ENCODE results near the gene NONO.
"Not testable (repeated sequence)": the region's sequence is repeated elsewhere in the genome, so short reads cannot be mapped to it uniquely, and the experiment has no call there.

Gene NONO

DNA sequence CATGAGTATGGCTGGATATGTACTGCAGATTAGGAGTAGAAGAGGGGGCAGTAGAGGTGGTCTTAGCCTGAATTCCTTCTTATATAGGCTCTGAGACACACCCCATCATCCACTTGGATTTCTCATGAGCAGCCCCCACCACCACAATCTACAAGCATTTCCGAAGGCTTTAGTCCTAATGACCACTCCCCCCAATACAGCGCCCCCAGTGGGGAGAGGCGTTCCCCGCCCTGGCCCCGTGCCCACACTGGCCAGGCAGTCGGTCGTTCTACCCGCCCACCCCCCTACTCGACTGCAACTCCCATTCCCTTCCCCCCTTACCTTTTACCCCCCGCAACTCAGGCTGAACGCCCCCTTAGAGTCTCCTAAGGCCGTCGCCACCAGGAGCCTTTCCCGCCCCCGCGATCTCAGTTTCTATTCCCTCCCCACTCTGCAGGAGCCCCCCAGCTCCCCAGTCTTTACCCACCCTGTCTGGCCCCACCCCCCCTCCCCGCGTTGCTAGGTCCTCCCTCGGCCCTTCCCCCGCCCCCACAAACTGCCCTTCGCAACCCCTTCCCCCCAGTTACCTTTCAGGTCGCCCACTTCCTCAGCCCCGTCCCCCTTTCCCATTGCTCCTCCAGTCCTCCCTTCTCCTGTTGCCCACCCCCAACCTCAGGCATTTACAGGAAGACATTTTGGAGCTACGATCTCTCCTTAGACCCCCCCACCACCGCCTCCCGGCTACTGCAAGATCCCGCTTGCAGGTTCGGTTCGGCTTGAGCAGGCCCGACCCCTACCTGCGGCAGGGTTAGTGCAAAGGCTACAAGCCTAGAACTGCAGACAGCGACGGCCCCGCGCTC, 30.0 kb upstream of the NONO start:
- TF ChIP-seq, protein P1, sequence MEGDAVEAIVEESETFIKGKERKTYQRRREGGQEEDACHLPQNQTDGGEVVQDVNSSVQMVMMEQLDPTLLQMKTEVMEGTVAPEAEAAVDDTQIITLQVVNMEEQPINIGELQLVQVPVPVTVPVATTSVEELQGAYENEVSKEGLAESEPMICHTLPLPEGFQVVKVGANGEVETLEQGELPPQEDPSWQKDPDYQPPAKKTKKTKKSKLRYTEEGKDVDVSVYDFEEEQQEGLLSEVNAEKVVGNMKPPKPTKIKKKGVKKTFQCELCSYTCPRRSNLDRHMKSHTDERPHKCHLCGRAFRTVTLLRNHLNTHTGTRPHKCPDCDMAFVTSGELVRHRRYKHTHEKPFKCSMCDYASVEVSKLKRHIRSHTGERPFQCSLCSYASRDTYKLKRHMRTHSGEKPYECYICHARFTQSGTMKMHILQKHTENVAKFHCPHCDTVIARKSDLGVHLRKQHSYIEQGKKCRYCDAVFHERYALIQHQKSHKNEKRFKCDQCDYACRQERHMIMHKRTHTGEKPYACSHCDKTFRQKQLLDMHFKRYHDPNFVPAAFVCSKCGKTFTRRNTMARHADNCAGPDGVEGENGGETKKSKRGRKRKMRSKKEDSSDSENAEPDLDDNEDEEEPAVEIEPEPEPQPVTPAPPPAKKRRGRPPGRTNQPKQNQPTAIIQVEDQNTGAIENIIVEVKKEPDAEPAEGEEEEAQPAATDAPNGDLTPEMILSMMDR (IDR thresholded peaks at IDR 0.05; ENCODE audit: insufficient read depth, low read length, poor library complexity, severe bottlenecking) = peak; percentile 57
- H3K27me3 ChIP-seq (replicated peaks; ENCODE audit: control insufficient read depth, insufficient read depth, low read length) = no peaks in the 10 kb centered on the region
- no peaks in the 10 kb centered on the region for H3K36me3 ChIP-seq (ENCODE audit: control insufficient read depth, insufficient read depth, low read length)
- peak overlapping the region; percentile 82 for H3K4me3 ChIP-seq (replicated peaks; ENCODE audit: low read depth, low read length)
- DNase-seq (ENCODE audit: extremely low read depth, insufficient read length) = peak; percentile 51

DNA sequence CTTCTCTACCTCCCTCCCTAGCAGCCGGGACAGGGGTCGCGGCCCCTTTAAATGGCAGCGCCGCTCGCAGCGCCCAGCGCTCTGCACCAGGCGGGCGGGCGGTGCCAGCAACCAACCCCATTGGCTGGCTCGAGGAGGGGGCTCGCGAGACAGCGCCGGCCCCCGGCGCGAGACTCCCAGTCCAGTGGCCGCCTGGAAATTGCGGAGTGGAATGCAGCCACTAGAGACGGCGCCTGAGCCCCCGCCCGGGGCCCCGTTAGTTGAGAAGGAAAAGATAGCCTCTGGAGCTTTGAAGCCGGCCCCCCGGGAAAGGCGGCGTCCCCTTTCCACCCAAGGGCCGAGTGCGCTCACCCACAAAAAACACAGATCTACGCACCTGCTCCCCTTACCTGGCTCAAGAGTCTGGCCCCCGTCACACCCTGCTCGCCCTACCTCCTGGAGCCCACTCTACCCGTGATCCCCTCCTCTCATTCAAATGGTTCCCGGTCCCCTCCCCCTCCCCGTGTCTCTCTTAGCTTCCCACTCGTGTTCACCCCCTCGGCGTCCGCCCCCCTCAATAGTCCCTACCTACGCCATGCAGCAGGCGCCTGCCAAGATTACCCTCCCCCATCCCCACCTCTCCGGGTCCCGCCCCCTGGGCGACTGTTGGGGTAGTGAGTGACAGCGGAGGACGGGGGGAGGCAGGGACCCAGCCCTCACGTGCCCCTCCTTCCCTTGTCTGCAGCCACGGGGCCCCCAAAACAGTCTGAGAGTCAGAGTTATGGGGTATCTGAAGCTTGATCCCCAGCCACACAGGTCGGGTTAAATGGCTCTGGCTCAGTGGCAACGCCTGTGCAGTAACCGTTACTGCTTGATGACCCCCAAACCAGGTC, 29.1 kb upstream of the NONO start, which contains the start of gene ZMYM3:
Gene ZMYM3, minus strand, starts transcription at position 49 of the 872 bp plus-strand sequence. CDS start 885 bp downstream, outside the sequence.
- Histone ChIP-seq H3K4me3 (replicated peaks; ENCODE audit: low read depth, low read length) (peak within 1 kb of the TSS; percentile 82), H3K36me3 (ENCODE audit: control insufficient read depth, insufficient read depth, low read length) (no peaks in the 10 kb centered on the region), H3K27me3 (replicated peaks; ENCODE audit: control insufficient read depth, insufficient read depth, low read length) (no peaks in the 10 kb centered on the region)
- TF ChIP-seq, protein P1 (IDR thresholded peaks at IDR 0.05; ENCODE audit: insufficient read depth, low read length, poor library complexity, severe bottlenecking) = no peak
- peak; percentile 89 for DNase-seq (ENCODE audit: extremely low read depth, insufficient read length)

DNA sequence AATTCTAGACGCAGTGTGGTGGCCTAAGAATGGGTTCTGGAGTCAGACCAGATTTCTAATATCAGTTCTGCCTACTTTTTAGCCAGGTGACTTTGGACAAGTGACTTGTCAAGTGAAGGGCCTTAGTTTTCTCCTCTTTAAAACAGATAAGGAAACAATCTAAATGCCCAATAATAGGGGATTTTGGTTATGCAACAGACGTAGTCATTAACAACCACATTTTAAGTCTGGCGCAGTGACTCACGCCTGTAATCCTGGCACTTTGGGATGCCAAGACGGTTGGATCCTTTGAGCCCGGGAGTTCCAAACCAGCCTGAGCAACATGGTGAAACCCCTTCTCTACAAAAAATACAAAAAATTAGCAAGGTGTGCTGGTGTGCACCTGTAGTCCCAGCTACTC, 27.4 kb upstream of the NONO start:
- DNase-seq (ENCODE audit: extremely low read depth, insufficient read length) = no peak
- TF ChIP-seq, protein P1 (IDR thresholded peaks at IDR 0.05; ENCODE audit: insufficient read depth, low read length, poor library complexity, severe bottlenecking) = no peak
- no peaks in the 10 kb centered on the region for H3K27me3 ChIP-seq (replicated peaks; ENCODE audit: control insufficient read depth, insufficient read depth, low read length)
- no peak overlapping the region for H3K4me3 ChIP-seq (replicated peaks; ENCODE audit: low read depth, low read length)
- H3K36me3 ChIP-seq (ENCODE audit: control insufficient read depth, insufficient read depth, low read length) = no peaks in the 10 kb centered on the region

DNA sequence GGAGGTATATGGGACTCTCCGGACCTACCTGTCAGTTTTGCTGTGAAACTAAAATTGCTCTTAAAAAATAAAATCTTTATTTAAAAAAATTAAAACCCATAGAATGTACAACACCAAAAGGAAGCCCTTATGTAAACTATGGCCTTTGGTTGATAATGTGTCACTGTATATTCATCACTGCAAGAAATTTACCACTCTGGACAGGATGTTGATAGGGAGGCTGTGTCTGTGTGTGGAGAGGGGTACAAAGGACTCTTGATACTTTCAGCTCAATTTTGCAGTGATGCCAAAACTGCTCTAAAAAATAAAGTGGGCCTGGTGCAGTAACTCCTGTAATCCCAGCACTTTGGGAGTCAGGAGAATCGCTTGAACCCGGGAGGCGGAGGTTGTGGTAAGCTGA, 26.6 kb upstream of the NONO start:
- no peaks in the 10 kb centered on the region for H3K36me3 ChIP-seq (ENCODE audit: control insufficient read depth, insufficient read depth, low read length)
- no peaks in the 10 kb centered on the region for H3K27me3 ChIP-seq (replicated peaks; ENCODE audit: control insufficient read depth, insufficient read depth, low read length)
- H3K4me3 ChIP-seq (replicated peaks; ENCODE audit: low read depth, low read length) = no peak overlapping the region
- no peak for DNase-seq (ENCODE audit: extremely low read depth, insufficient read length)
- TF ChIP-seq, protein P1 (IDR thresholded peaks at IDR 0.05; ENCODE audit: insufficient read depth, low read length, poor library complexity, severe bottlenecking) = no peak

DNA sequence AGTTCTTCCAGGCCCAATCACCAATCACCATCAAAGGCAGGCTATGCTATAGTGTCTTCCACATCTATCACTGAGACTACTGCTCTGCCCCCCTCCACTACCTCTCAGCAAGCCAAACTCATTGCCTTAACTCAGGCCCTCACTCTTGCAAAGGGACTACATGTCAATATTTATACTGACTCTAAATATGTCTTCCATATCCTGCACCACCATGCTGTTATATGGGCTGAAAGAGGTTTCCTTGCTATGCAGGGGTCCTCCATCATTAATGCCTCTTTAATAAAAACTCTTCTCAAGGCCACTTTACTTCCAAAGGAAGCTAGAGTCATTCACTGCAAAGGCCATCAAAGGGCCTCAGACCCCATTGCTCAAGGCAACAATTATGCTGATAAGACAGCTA, 14.8 kb upstream of the NONO start:
- DNase-seq (ENCODE audit: extremely low read depth, insufficient read length); H3K27me3 ChIP-seq (replicated peaks; ENCODE audit: control insufficient read depth, insufficient read depth, low read length); H3K4me3 ChIP-seq (replicated peaks; ENCODE audit: low read depth, low read length); H3K36me3 ChIP-seq (ENCODE audit: control insufficient read depth, insufficient read depth, low read length): not testable (repeated sequence)
